RWPE2 (cell line): ENCODE results near the gene TBC1D5.

Experiments used
- ATAC-seq: fragments of 200-7000 bp; cut with Tn5 transposase; 3 replicates; pipeline ENCODE4 v1.9.1; 2021; ENCODE audit warnings: low read depth
- DNase-seq: peaks from one replicate; pipeline ENCODE4 v3.0.0-alpha.2; 2020; ENCODE audit warnings: low spot score
- H3K27ac ChIP-seq: fragments of 450-650 bp; 2 replicates; pipeline ENCODE4 v1.5.1; 2017; ENCODE audit warnings: mild to moderate bottlenecking; ENCODE audit not compliant: poor library complexity, severe bottlenecking
- H3K27me3 ChIP-seq: fragments of 250-450 bp; sonication (Bioruptor Pico); 2 replicates; pipeline ENCODE4 v1.5.1; 2021; ENCODE audit warnings: mild to moderate bottlenecking, moderate library complexity; ENCODE audit not compliant: insufficient read depth, poor library complexity, severe bottlenecking
- H3K36me3 ChIP-seq: fragments of 250-450 bp; sonication (Bioruptor Pico); 2 replicates; pipeline ENCODE4 v1.5.1; 2020; ENCODE audit warnings: low read depth, mild to moderate bottlenecking, moderate library complexity
- H3K4me1 ChIP-seq: fragments of 250-450 bp; sonication (Bioruptor Pico); 2 replicates; pipeline ENCODE4 v1.5.1; 2021; ENCODE audit warnings: mild to moderate bottlenecking, moderate library complexity; ENCODE audit not compliant: insufficient read depth, poor library complexity, severe bottlenecking
- H3K4me3 ChIP-seq: fragments of 250-450 bp; sonication (Bioruptor Pico); 2 replicates; pipeline ENCODE4 v1.5.1; 2021; ENCODE audit warnings: mild to moderate bottlenecking, moderate library complexity; ENCODE audit not compliant: severe bottlenecking
- H3K9me3 ChIP-seq: fragments of 250-450 bp; sonication (Bioruptor Pico); 2 replicates; pipeline ENCODE4 v1.5.1; 2021; ENCODE audit warnings: mild to moderate bottlenecking, moderate library complexity; ENCODE audit not compliant: severe bottlenecking
- CTCF ChIP-seq: fragments of 450-650 bp; IDR thresholded peaks from one replicate; pipeline ENCODE4 v1.5.1; 2017; ENCODE audit warnings: mild to moderate bottlenecking, moderate library complexity; ENCODE audit not compliant: poor library complexity, severe bottlenecking

The TBC1D5 gene

GRCh38 chr3:17307887-17308286 lies 434.5 kb downstream of the TBC1D5 start:
- Histone ChIP-seq H3K27me3 (no peaks in the 10 kb centered on the region), H3K9me3 (no peaks in the 10 kb centered on the region), H3K4me3 (no peak overlapping the region), H3K36me3 (peaks cover 12% of the 10 kb centered on the region), H3K4me1 (no peaks in the 10 kb centered on the region), H3K27ac (no peak overlapping the region)
- DNase-seq (no peak), ATAC-seq (no peak)
- no peak for TF ChIP-seq CTCF

GRCh38 chr3:17307482-17307881 lies 434.9 kb downstream of the TBC1D5 start:
- Histone ChIP-seq H3K4me1 (no peaks in the 10 kb centered on the region), H3K36me3 (peaks cover 12% of the 10 kb centered on the region), H3K9me3 (no peaks in the 10 kb centered on the region), H3K27me3 (no peaks in the 10 kb centered on the region), H3K4me3 (no peak overlapping the region), H3K27ac (no peak overlapping the region)
- TF ChIP-seq CTCF: peak; percentile 41
- DNase-seq (no peak), ATAC-seq (no peak)

- no peak for ATAC-seq
- Histone ChIP-seq H3K36me3 (peaks cover 12% of the 10 kb centered on the region), H3K4me3 (no peak overlapping the region), H3K9me3 (no peaks in the 10 kb centered on the region), H3K27me3 (no peaks in the 10 kb centered on the region), H3K27ac (no peak overlapping the region), H3K4me1 (no peaks in the 10 kb centered on the region)
- DNase-seq: no peak
- no peak for TF ChIP-seq CTCF
Observed at GRCh38 chr3:17304969-17305368, 437.5 kb downstream of the TBC1D5 start.

- H3K4me1 ChIP-seq: no peaks in the 10 kb centered on the region
- no peak overlapping the region for H3K27ac ChIP-seq
- no peak overlapping the region for H3K4me3 ChIP-seq
- TF ChIP-seq CTCF: no peak
- H3K9me3 ChIP-seq: no peaks in the 10 kb centered on the region
- H3K27me3 ChIP-seq: no peaks in the 10 kb centered on the region
- DNase-seq: no peak
- ATAC-seq: no peak
- peaks cover 10% of the 10 kb centered on the region for H3K36me3 ChIP-seq
Observed at GRCh38 chr3:17302774-17303173, 439.7 kb downstream of the TBC1D5 start.

- H3K36me3 ChIP-seq: peaks cover 7% of the 10 kb centered on the region
- H3K4me3 ChIP-seq: no peak overlapping the region
- no peaks in the 10 kb centered on the region for H3K4me1 ChIP-seq
- no peaks in the 10 kb centered on the region for H3K9me3 ChIP-seq
- TF ChIP-seq CTCF: no peak
- no peak overlapping the region for H3K27ac ChIP-seq
- H3K27me3 ChIP-seq: no peaks in the 10 kb centered on the region
- ATAC-seq (no peak), DNase-seq (no peak)
Observed at GRCh38 chr3:17302170-17302569, 440.3 kb downstream of the TBC1D5 start.
